Measurements from ENCODE around the gene SLC9C1.

Gene SLC9C1

DNA sequence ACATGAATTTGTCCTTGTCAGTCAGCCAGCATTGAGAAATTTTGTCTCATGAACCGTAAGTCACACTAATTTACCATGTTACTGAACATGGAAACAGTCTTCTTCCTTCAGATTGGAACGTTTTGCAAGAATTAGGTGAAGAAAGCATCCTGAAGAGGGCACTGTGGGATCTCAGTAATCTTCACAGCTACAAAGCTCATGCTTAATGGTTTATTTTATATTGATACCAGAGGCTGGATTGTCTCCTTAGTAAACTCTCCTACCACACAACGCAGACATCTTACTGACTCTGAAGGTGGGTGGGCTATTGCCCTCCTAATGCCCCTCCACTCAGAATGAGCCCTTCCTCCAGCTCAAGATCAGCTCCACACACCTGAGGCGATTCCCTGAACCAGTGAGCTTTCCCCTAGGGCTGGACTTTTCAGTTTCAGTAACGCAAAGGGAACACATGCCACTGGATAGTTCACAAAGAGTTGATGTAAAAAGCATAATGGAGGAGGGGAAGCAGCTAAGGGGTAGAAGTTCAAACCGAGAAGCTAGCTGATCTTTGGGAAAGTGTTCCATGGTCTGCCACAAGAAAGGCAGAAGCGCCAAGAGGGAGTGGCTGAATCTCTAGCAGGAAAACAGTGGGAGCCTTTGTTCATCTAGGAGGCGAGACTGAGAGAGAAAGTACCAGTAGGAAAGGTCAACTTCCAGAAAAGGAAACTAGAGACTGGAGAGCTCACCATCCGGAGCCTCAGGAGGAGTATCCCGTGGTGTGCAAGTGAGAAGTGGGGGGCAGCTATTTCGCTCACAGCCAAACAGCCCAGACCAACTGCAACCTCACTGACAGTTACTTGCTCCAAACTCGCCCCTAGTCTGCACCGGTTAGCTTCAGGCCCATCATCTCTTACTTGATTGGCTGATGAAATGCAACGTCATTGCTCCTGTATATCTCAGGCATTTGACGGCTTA is at the start of gene SLC9C1:
SLC9C1 (minus strand) TSS at position 849 of the 954 bp plus-strand sequence. CDS start 7,425 bp downstream, outside the sequence.
- TF ChIP-seq, protein P1, sequence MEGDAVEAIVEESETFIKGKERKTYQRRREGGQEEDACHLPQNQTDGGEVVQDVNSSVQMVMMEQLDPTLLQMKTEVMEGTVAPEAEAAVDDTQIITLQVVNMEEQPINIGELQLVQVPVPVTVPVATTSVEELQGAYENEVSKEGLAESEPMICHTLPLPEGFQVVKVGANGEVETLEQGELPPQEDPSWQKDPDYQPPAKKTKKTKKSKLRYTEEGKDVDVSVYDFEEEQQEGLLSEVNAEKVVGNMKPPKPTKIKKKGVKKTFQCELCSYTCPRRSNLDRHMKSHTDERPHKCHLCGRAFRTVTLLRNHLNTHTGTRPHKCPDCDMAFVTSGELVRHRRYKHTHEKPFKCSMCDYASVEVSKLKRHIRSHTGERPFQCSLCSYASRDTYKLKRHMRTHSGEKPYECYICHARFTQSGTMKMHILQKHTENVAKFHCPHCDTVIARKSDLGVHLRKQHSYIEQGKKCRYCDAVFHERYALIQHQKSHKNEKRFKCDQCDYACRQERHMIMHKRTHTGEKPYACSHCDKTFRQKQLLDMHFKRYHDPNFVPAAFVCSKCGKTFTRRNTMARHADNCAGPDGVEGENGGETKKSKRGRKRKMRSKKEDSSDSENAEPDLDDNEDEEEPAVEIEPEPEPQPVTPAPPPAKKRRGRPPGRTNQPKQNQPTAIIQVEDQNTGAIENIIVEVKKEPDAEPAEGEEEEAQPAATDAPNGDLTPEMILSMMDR (conservative IDR thresholded peaks at IDR 0.05; ENCODE audit: low read length) = peak; percentile 75
- no peak for TF ChIP-seq EZH2phosphoT487 (IDR thresholded peaks at IDR 0.05; ENCODE audit: borderline replicate concordance)
- Histone ChIP-seq H3K9me3 (ENCODE audit: insufficient read depth, low read depth, low read length) (no peaks in the 10 kb centered on the region), H2AFZ (ENCODE audit: low read length) (peak within 1 kb of the TSS; percentile 70), H3K4me3 (ENCODE audit: low read length, poor library complexity, severe bottlenecking) (no peak within 1 kb of the TSS), H3K79me2 (ENCODE audit: insufficient read depth, low read length) (no peaks in the 10 kb centered on the region), H3K27me3 (ENCODE audit: insufficient read depth, low read length, poor library complexity, severe bottlenecking) (no peaks in the 10 kb centered on the region), H3K36me3 (ENCODE audit: insufficient read depth, low read length) (no peaks in the 10 kb centered on the region), H3K9me2 (replicated peaks; ENCODE audit: low read depth, low read length) (no peaks in the 10 kb centered on the region), H3F3A (ENCODE audit: low read depth) (peaks cover 12% of the 10 kb centered on the region; the same call in 1 of the 2 replicates), H3K9ac (ENCODE audit: low read depth, low read length, poor library complexity, severe bottlenecking) (no peak within 1 kb of the TSS), H3K4me1 (ENCODE audit: insufficient read depth, low read length, poor library complexity, severe bottlenecking) (peaks cover 22% of the 10 kb centered on the region), H3K4me2 (ENCODE audit: low read depth, low read length, poor library complexity, severe bottlenecking) (no peak within 1 kb of the TSS), H4K20me1 (ENCODE audit: insufficient read depth, low read length, poor library complexity, severe bottlenecking) (no peaks in the 10 kb centered on the region)

GRCh38 chr3:112341386-112341785 is 47.4 kb upstream of the SLC9C1 start:
- Histone ChIP-seq H3K27me3 (ENCODE audit: insufficient read depth, low read length, poor library complexity, severe bottlenecking) (no peaks in the 10 kb centered on the region), H3K9me3 (ENCODE audit: insufficient read depth, low read depth, low read length) (no peaks in the 10 kb centered on the region), H3K4me1 (ENCODE audit: insufficient read depth, low read length, poor library complexity, severe bottlenecking) (peaks cover 46% of the 10 kb centered on the region), H3K36me3 (ENCODE audit: insufficient read depth, low read length) (peaks cover 10% of the 10 kb centered on the region; the same call in 1 of the 2 replicates), H3K79me2 (ENCODE audit: insufficient read depth, low read length) (peaks cover 58% of the 10 kb centered on the region), H2AFZ (ENCODE audit: low read length) (no peak overlapping the region), H3K4me3 (ENCODE audit: low read length, poor library complexity, severe bottlenecking) (no peak overlapping the region), H3K9ac (ENCODE audit: low read depth, low read length, poor library complexity, severe bottlenecking) (no peak overlapping the region), H3F3A (ENCODE audit: low read depth) (no peaks in the 10 kb centered on the region), H4K20me1 (ENCODE audit: insufficient read depth, low read length, poor library complexity, severe bottlenecking) (no peaks in the 10 kb centered on the region), H3K9me2 (replicated peaks; ENCODE audit: low read depth, low read length) (no peaks in the 10 kb centered on the region), H3K4me2 (ENCODE audit: low read depth, low read length, poor library complexity, severe bottlenecking) (peak overlapping the region; percentile 5)
- TF ChIP-seq, protein P1 (conservative IDR thresholded peaks at IDR 0.05; ENCODE audit: low read length) = no peak
- no peak for TF ChIP-seq EZH2phosphoT487 (IDR thresholded peaks at IDR 0.05; ENCODE audit: borderline replicate concordance)

DNA sequence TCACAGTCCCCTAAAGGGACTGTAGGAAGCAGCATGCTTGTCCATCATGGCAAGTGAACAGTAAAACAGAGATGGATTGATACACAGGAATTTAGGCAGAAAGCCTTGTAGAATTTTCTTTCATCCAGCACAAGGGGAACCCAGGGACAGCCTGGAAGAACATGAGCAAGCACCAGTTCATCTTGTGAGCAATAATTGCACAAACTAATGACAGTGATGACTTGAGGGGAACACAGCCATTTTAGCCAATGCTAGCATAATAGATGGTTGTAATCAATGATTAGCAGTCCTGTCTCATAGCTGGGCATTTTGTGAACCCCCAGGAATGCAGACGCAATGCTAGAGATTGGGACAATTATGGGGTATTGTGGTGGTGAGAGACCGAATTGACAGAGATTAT is 45.6 kb upstream of the SLC9C1 start:
- no peak overlapping the region for H3K4me3 ChIP-seq (ENCODE audit: low read length, poor library complexity, severe bottlenecking)
- H4K20me1 ChIP-seq (ENCODE audit: insufficient read depth, low read length, poor library complexity, severe bottlenecking) = no peaks in the 10 kb centered on the region
- H3K9me2 ChIP-seq (replicated peaks; ENCODE audit: low read depth, low read length) = no peaks in the 10 kb centered on the region
- H3K79me2 ChIP-seq (ENCODE audit: insufficient read depth, low read length) = peaks cover 68% of the 10 kb centered on the region
- no peak overlapping the region for H2AFZ ChIP-seq (ENCODE audit: low read length)
- peak overlapping the region; percentile 33 for H3K4me2 ChIP-seq (ENCODE audit: low read depth, low read length, poor library complexity, severe bottlenecking)
- no peaks in the 10 kb centered on the region for H3K27me3 ChIP-seq (ENCODE audit: insufficient read depth, low read length, poor library complexity, severe bottlenecking)
- H3K36me3 ChIP-seq (ENCODE audit: insufficient read depth, low read length) = no peaks in the 10 kb centered on the region
- H3K4me1 ChIP-seq (ENCODE audit: insufficient read depth, low read length, poor library complexity, severe bottlenecking) = peaks cover 58% of the 10 kb centered on the region
- H3K9me3 ChIP-seq (ENCODE audit: insufficient read depth, low read depth, low read length) = no peaks in the 10 kb centered on the region
- no peak overlapping the region for H3K9ac ChIP-seq (ENCODE audit: low read depth, low read length, poor library complexity, severe bottlenecking)
- H3F3A ChIP-seq (ENCODE audit: low read depth) = no peaks in the 10 kb centered on the region
- TF ChIP-seq, protein P1 (conservative IDR thresholded peaks at IDR 0.05; ENCODE audit: low read length) = no peak
